Pancreas (tissue), 10 donors: ENCODE measurements around the gene LRBA. TPM values are rescaled to one million over a fixed set of nuclear protein-coding genes. Genes with fewer than 3 reads are reported as not detected.
"Not testable (repeated sequence)": the region's sequence is repeated elsewhere in the genome, so short reads cannot be mapped to it uniquely, and the experiment has no call there.

Experiments
- ATAC-seq, 4 donors: fragments of 200-7000 bp; cut with Tn5 transposase; one replicate each; pipeline versions ENCODE4 v1.8.0 to v1.9.1; 2020; ENCODE audit warnings: mild to moderate bottlenecking in 4 of 4, moderate library complexity in 4 of 4
- DNase-seq, 6 donors: peaks; one replicate each; pipeline ENCODE4 v3.0.0-alpha.2; 2020
- FAIRE-seq: peaks from 2 replicates; lab custom pipeline; 2012; peaks lifted over from hg19 to GRCh38; lab: Jason Lieb, UNC
- H3K27ac ChIP-seq, 4 donors: fragments of 200-600 bp; sonication (generic); 1 replicate in 3 of 4; 2 replicates in 1 of 4; pipeline versions ENCODE4 v1.5.0 to v1.8.0; 2020
- H3K27me3 ChIP-seq, 4 donors: fragments of 200-600 bp; one replicate each; pipeline ENCODE4 v1.8.0; 2021
- H3K36me3 ChIP-seq, 3 donors: fragments of 200-600 bp; sonication (generic) in 1 of 3; one replicate each; pipeline versions ENCODE4 v1.5.0 to v1.8.0; 2020 to 2021
- H3K4me1 ChIP-seq, 3 donors: fragments of 200-600 bp; one replicate each; pipeline ENCODE4 v1.8.0; 2021
- H3K4me3 ChIP-seq, 4 donors: fragments of 200-600 bp; sonication (generic) in 2 of 4; one replicate each; pipeline versions ENCODE4 v1.5.0 to v1.8.0; 2020 to 2021
- H3K9me3 ChIP-seq, 4 donors: fragments of 200-600 bp; one replicate each; pipeline ENCODE4 v1.8.0; 2021
- WGBS, 2 donors: extraction: QIAGEN DNeasy Blood & Tissue Kit; methylation state at CpG; one replicate each; pipeline ENCODE4 v1.1.7; 2013; 5-methylcytosine and 5-hydroxymethylcytosine counted together
- intact Hi-C, 3 donors: fragments of 100-400 bp; cut with DNase I; formaldehyde crosslinking; loops; one replicate each; pipeline versions ENCODE4 v1.11.1 to v1.14.2; 2022
- polyA plus RNA-seq, 2 donors: library from polyadenylated mRNA; stranded (reverse); fragments of 200-250 nt; gene quantifications; one replicate each; pipeline ENCODE4 v1.2.3, GENCODE V29; 2013
- total RNA-seq, 6 donors: library from RNA; stranded (reverse); fragmentation: NEBNext Ultra II Directional in 4 of 6; extraction: Animal tissue kit (Norgen Biotek cat#: 25700) in 4 of 6; gene quantifications; one replicate each; pipeline versions ENCODE4 v1.2.1 to v1.2.4, GENCODE V29; 2021 to 2023
- TF ChIP-seq, protein P1 (sequence below), 4 donors: fragments of 200-600 bp; sonication (generic) in 3 of 4; IDR thresholded peaks; one replicate each; pipeline versions ENCODE4 v1.5.0 to v1.8.0; 2021; ENCODE audit warnings: antibody characterized with exemption in 4 of 4
- donor health status: healthy with polysubstance abuse.
- donor health status: DM: no; HTN: no; CAD: no; lungs with moderate emphysema.
- donor health status: DM: no; HTN: no; CAD: no.
- donor health status: control.
- donor health status: control.
- donor health status: Bipolar disorder and iron deficiency.
- donor health status: DM: yes; HTN: yes; CAD: no.
- donor health status: DM: no; HTN: no; CAD: no.
- donor health status: DM: no; HTN: no; CAD: no.
- donor health status: DM: yes; HTN: yes; CAD: no.

Gene LRBA
- total and polyA plus RNA-seq, 8 donors = 6.6 to 35.3 (median 22.3) TPM

DNA sequence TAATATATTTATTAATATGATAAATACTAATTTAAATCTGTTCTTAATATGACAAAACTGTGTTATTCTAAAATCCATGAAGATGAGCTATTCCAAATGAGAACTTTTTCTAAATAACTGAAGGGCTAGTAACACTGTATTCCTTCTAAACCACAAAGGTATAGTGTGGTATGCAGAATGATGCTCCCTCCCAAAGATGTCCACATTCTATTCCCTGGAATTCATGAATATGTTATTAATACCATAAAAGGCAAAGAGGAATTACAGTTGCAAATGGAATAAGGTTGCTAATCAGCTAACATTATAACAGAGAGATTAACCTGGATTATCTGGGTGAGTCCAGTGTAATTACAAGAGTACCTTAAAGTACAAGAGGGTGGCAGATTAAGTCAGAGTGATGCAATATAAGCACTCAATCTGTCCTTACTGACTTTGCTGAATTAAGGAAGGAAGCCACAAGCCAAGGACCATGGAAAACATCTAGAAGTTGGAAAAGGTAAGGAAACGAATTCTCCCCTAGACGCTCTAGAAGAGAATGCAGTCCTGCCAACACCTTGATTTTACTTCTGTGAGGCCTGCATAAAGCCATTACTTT lies 453.8 kb downstream of the LRBA start:
- Histone ChIP-seq H3K36me3 (no peaks in the 10 kb centered on the region), H3K4me3 (no peak overlapping the region), H3K27ac (no peak overlapping the region), H3K4me1 (no peaks in the 10 kb centered on the region), H3K27me3 (no peaks in the 10 kb centered on the region), H3K9me3 (no peaks in the 10 kb centered on the region)
- WGBS, 2 donors = 92 to 93% methylated on average over 2 of the region's 2 CpGs
- FAIRE-seq = no peak
- DNase-seq = no peak
- no peak for ATAC-seq
- TF ChIP-seq, protein P1, sequence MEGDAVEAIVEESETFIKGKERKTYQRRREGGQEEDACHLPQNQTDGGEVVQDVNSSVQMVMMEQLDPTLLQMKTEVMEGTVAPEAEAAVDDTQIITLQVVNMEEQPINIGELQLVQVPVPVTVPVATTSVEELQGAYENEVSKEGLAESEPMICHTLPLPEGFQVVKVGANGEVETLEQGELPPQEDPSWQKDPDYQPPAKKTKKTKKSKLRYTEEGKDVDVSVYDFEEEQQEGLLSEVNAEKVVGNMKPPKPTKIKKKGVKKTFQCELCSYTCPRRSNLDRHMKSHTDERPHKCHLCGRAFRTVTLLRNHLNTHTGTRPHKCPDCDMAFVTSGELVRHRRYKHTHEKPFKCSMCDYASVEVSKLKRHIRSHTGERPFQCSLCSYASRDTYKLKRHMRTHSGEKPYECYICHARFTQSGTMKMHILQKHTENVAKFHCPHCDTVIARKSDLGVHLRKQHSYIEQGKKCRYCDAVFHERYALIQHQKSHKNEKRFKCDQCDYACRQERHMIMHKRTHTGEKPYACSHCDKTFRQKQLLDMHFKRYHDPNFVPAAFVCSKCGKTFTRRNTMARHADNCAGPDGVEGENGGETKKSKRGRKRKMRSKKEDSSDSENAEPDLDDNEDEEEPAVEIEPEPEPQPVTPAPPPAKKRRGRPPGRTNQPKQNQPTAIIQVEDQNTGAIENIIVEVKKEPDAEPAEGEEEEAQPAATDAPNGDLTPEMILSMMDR (IDR thresholded peaks at IDR 0.05) = no peak
- intact Hi-C loops = no loop called here

DNA sequence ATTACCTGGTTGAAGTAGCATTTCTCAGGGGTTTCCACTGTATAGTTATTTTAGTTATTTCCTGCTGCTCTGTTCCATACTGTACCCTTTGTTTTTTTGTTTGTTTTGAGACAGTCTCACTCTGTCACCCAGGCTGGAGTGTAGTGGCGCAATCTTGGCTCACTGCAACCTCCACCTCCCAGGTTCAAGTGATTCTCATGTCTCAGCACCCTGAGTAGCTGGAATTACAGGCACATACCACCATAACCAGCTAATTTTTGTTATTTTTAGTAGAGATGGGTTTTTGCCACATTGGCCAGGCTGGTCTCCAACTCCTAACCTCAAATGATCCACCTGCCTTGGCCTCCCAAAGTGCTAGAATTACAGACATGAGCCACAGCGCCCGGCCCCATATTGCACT lies 457.3 kb downstream of the LRBA start:
- intact Hi-C loops, H3K9me3 ChIP-seq, FAIRE-seq, ATAC-seq, H3K36me3 ChIP-seq, DNase-seq, H3K27me3 ChIP-seq, H3K4me1 ChIP-seq, H3K4me3 ChIP-seq, H3K27ac ChIP-seq: not testable (repeated sequence)
- 98% methylated on average over 3 of the region's 3 CpGs for WGBS, 2 donors

DNA sequence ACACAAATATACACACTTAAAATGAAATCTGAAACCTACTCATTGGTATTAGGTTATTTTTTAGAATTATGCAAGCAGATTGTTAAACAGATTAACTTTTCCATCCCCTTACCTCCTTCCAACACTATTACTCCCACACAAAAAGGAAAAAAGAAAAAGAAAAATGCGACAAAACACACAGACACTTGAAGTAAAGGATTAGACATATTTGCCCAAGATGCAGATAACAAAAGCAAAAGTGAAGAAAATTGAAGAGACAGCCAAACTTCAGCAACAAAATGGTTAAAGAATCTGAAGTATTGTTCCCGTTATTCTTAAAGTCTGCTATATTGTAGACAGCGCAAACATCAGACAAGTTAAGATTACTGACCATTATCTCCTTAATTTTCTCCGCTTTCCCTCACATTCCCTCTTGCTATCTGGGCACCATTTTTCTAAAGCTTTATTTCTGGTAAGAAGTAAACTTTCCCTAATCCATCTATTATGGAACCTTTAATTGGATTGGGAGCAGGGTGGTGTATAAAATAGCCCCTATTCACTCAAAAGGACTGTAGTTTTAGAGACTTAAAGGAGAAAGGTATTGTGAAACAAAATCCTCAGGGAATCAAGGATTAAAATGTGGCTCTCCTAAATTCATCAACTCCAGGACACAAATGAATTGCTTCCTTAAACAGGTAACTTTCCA lies 467.8 kb downstream of the LRBA start:
- ATAC-seq (no peak), FAIRE-seq (no peak), DNase-seq (no peak)
- no peaks in the 10 kb centered on the region for H3K9me3 ChIP-seq
- intact Hi-C loops = no loop called here
- 71 to 80% methylated on average over 4 of the region's 4 CpGs for WGBS, 2 donors
- H3K27me3 ChIP-seq = no peaks in the 10 kb centered on the region
- TF ChIP-seq, protein P1 (IDR thresholded peaks at IDR 0.05) = no peak
- no peaks in the 10 kb centered on the region for H3K36me3 ChIP-seq
- H3K27ac ChIP-seq = no peak overlapping the region
- peaks cover 0 to 6% (median 0%) of the 10 kb centered on the region in 3 donors for H3K4me1 ChIP-seq
- H3K4me3 ChIP-seq = no peak overlapping the region

DNA sequence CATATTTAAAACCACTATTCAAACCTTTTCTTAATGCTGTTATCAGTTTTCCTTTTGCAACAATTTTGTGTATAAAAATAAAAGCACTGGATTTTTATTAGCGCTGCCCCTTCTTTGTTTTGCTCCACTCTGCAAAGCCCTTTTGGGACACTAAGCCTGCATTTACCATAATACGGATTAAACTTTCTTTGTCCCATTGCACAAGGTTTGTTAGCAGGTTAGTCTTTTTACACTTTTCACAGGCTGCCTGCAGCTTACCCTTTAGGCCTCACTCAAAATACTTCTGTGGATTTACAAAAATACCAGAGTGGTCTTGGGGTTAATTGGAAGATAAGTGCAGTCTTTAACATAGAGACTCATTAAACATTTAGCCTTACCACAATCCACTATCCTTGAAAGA lies 468.8 kb downstream of the LRBA start:
- 98 to 100% methylated on average over 2 of the region's 2 CpGs for WGBS, 2 donors
- no peaks in the 10 kb centered on the region for H3K36me3 ChIP-seq
- FAIRE-seq (no peak), ATAC-seq (no peak), DNase-seq (no peak)
- H3K27me3 ChIP-seq = no peaks in the 10 kb centered on the region
- no peaks in the 10 kb centered on the region for H3K9me3 ChIP-seq
- intact Hi-C loops = no loop called here
- TF ChIP-seq, protein P1 (IDR thresholded peaks at IDR 0.05) = no peak
- H3K27ac ChIP-seq = no peak overlapping the region
- H3K4me3 ChIP-seq = no peak overlapping the region
- H3K4me1 ChIP-seq = peaks cover 0 to 6% (median 0%) of the 10 kb centered on the region in 3 donors

DNA sequence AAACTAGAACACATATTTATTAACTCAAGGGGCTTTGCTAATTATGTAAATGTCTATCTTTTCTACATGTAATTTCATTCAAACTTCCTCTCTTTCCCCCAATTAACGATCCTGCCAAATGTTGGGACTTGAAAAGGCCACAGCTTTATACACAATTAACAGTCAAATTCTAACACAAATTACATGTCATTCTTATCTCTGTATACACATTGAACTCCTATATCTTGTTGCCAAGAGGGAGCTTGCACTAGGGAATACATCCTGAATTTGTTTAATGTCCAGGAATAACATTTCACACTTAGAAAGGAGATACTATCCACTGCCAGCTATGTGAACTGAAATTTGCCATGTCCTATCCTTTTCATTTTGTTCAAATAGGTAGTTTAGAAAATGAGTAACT lies 472.0 kb downstream of the LRBA start:
- no peak overlapping the region for H3K4me3 ChIP-seq
- H3K27ac ChIP-seq = no peak overlapping the region
- DNase-seq (no peak), ATAC-seq (no peak), FAIRE-seq (no peak)
- WGBS, 2 donors = 37 to 43% methylated on average over 1 of the region's 1 CpG
- no peaks in the 10 kb centered on the region for H3K9me3 ChIP-seq
- H3K36me3 ChIP-seq = no peaks in the 10 kb centered on the region
- H3K4me1 ChIP-seq = peaks cover 0 to 6% (median 0%) of the 10 kb centered on the region in 3 donors
- no peaks in the 10 kb centered on the region for H3K27me3 ChIP-seq
- intact Hi-C loops = no loop called here
- TF ChIP-seq, protein P1 (IDR thresholded peaks at IDR 0.05) = no peak
